Raji (cell line): ENCODE measurements around the gene ACLY.
A peak's percentile ranks its signal among the peaks of the same experiment; 100 is the strongest.

Source experiments
- POLR2A ChIP-seq: IDR thresholded peaks from 2 replicates; pipeline ENCODE4 v1.6.1; 2011; ENCODE audit warnings: low read depth, low read length, control low read depth; ENCODE audit not compliant: insufficient read depth

The ACLY gene

DNA sequence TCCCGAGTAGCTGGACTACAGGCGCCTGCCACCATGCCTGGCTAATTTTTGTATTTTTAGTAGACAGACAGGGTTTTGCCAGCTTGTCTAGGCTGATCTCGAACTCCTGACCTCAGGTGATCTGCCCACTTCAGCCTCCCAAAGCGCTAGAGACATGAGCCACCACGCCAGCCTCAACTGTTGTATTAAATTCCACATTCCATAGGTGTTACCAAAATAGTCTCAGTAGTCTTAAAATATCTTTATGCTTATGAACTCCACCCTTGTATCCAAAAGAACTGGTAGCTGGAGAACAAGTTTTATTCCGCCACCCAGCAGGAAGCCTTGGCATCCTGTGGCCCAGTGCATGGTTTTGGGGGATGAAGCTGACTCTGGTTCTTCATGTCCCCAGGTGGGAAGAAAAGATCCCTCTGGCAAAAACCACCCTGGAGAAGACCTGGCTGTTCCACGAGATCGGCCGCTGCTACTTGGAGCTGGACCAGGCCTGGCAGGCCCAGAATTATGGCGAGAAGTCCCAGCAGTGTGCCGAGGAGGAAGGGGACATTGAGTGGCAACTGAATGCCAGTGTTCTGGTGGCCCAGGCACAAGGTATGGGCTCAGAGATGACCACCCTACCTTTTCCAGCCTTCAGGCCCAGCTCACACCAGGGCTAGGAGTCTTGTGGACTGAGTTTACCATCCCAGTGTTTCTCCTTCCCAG, 30.2 kb upstream of the ACLY start:
- no peak for TF ChIP-seq POLR2A

GRCh38 chr17:41944943-41945342, 26.2 kb upstream of the ACLY start:
- TF ChIP-seq POLR2A: no peak

GRCh38 chr17:41943492-41943891, 24.7 kb upstream of the ACLY start:
- TF ChIP-seq POLR2A: no peak

DNA sequence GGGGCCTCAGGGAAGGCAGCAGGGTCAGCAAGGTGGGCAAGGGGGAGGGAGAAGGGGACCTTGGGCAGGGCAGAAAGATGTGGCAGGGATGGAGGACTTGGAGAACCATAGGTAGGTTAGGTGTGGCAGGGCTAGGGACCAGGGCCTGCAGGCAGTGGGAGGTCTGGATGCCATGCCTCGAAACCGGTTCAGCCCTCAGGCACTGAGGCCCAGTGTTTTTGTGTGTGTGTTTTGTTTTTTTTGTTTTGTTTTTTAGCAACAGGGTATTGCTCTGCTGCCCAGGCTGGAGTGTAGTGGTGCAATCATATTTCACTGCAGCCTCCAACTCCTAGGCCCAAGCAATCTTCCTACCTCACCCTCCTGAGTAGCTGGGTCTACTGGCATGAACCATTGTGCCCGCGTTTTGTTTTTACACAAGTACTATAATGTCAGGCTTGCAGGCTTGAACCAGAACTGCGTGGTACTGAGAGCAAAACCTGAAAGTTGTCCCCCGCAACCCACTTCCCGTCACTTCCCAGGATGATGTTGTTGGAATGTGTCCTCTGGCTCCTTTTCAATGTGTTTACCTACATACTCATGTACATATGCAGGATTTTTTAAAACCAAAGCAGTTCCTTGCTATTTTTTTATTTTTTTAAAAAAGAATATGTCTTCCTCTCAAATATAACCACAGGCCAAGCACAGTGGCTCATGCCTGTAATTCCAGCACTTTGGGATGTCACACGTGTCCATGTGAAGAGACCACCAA, 24.0 kb upstream of the ACLY start:
- no peak for TF ChIP-seq POLR2A

GRCh38 chr17:41941168-41941567, 22.4 kb upstream of the ACLY start:
- TF ChIP-seq POLR2A: no peak

- TF ChIP-seq POLR2A: no peak
Observed at GRCh38 chr17:41939693-41940090, 20.9 kb upstream of the ACLY start.

DNA sequence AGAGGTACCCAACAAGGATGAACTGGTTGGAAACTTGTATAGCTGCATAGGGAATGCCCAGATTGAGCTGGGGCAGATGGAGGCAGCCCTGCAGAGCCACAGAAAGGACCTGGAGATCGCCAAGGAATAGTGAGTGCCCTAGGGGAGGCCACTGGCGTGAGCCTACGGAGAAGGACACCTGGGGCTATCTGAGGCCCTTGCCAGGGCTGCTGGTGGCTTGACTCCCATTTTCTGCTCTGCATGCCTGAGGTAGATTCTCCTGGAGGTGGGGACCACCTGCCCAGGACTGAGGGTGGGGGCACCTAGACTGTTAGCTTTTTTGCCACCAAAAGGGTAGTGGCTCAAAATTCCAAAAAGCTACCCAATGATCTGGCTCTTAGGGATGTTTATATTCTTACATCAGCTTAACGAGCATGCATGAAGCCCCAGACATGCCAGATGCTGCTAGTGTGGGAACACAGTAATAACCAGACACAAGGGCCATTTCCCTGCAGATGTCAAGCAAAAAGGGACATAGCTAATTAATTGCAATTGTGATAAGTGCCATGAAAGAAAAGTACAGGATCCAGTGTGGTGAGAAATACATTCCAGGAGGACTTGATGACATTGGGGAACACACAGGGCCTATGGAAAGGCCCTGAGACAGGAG, 20.4 kb upstream of the ACLY start:
- no peak for TF ChIP-seq POLR2A

DNA sequence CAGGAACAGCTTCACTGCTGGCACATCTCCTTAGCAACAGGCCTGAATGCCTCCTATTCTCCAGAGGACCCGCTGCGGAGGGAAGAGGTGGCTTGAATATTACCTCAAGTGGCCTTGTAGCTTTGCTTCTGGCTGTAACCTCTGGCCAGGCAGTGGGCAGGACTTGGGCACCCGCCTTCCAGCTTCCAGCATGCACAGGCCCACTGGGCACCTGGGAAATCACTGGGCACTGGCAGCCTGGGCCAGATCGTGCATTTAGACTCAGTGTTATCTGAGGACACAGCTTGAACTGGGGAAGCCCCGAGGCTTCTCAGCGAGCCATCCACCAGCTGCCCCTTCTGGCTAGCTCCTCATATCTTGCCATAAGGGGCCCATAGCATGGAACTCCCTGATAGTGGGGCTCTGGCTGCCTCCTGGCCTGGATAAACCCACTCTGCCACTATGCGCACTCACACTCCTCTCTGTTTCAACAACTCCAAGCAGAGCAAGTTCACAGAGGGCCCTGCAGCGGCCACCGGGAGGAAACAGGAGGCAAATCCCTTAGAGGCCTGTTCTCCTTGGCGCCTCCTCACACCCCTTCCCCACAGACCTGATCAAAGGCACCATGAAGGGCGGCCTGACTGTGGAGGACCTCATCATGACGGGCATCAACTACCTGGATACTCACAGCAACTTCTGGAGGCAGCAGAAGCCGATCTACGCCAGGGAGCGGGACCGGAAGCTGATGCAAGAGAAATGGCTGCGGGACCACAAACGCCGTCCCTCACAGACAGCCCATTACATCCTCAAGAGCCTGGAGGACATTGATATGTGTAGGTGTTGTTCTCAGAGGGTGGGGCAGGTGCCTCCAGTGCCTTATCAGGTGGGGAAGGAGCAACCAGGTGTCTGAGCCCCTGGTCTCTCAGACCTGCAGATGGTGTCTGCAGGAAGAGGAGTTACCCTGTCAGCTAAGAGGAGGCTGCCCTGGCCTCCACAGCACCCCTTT, 19.5 kb upstream of the ACLY start:
- no peak for TF ChIP-seq POLR2A

GRCh38 chr17:41935641-41936040, 16.9 kb upstream of the ACLY start:
- TF ChIP-seq POLR2A: no peak

DNA sequence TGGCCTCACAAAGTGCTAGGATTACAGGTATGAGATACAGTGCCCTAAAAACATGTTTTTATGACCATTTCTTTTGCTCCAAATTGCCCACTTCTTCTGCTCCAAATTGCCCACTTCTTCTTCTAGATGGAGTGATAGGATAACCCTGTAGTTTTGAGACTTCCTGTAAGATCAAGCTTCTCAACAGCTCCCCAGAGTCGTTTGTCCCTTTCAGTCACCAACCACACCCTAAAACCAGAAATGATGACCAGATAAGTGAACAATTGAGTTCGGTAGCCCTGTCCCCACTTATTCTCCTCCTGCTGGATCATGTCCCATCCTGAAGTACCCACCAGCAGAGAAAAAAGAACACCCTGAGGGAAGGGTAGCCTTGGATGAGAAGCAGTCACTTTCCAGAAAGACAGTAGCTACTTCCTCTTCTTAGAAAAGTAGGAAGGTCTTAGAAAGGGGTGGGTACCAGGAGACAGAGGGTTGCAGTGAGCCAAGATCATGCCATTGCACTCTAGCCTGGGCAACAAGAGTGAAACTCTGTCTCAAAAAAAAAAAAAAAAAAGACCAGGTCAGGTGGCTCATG, 14.2 kb upstream of the ACLY start:
- TF ChIP-seq POLR2A: no peak

DNA sequence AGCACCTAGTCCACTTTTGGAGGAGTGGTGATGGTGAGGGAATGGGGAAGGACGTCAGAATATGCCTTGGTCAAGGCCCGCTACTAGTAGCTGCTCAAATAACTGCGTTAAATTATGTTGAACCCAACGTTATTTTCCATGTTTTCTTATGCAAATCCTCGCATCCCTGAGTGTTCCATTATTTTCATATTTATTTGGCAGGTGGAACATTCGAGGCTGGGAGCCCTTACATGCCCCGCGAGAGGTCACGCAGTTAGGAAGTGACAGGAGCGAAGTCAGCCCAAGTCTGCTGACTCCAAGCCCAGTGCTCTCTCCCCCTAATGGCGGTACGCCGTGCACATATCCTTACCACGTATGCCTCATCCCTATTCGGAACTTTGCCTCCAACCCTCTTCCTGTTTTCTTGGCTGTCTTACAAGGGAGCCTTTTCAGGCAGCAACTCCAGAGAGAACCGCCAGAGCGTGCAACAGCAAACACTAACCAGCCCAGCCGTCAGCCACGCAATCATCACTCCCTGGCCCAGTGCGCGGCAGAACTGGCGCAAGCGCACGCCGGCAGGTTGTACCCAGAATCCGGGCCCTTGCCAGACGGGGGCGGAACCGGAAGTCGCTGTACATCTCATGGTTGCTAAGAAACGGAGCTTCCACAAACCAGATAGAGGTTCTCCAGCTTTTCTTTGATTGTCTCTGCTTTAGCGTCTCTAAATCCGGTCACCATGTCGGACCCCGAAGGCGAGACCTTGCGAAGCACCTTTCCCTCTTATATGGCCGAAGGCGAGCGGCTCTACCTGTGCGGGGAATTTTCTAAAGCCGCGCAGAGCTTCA, 11.5 kb upstream of the ACLY start, which contains the start of gene ODAD4:
Gene ODAD4 (plus strand): TSS at position 609 of the 824 bp plus-strand sequence. CDS start 107 bp downstream, at position 716.
- TF ChIP-seq POLR2A: peak; percentile 99

DNA sequence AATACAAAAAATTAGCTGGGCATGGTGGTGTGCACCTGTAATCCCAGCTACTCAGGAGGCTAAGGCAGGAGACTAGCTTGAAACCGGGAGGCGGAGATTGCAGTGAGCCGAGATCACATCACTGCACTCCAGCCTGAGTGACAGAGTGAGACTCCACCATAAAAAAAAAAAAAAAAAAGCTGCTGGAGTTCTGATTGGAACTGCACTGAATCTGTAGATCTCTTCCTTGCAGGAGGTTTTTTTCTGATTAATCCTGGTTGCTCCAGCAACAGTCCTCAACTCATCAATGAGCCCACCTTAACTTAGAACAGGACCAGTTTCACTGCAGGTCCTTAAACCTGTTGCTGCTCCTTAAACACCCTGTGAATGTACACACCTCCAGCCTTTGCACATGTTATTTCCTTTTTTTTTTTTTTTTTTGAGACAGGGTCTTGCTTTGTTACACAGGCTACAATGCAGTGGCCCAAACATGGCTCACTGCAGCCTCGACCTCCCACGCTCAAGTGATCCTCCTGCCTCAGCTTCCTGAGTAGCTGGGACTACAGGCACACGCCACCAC, 10.0 kb upstream of the ACLY start:
- TF ChIP-seq POLR2A: no peak

- no peak for TF ChIP-seq POLR2A
Observed at GRCh38 chr17:41925991-41926590, 7.3 kb upstream of the ACLY start.

- TF ChIP-seq POLR2A: no peak
Observed at GRCh38 chr17:41920580-41920955, 1.8 kb upstream of the ACLY start.
